Sigmoid colon (tissue), 4 donors: ENCODE results near the gene FCN2.

Experiments
- EP300 ChIP-seq, 4 donors: sonication (generic); formaldehyde crosslinking; IDR thresholded peaks; one replicate each; pipeline ENCODE4 v1.6.1; 2017; ENCODE audit warnings: antibody characterized with exemption in 4 of 4
- POLR2A ChIP-seq, 2 donors: fragments of 450-650 bp; IDR thresholded peaks; one replicate each; pipeline ENCODE4 v1.6.1; 2016; ENCODE audit warnings: antibody characterized with exemption in 2 of 2, mild to moderate bottlenecking in 2 of 2, moderate library complexity in 2 of 2
- POLR2AphosphoS5 ChIP-seq, 4 donors: sonication (generic); formaldehyde crosslinking; IDR thresholded peaks; one replicate each; pipeline ENCODE4 v1.6.1; 2017; ENCODE audit warnings: antibody characterized with exemption in 4 of 4
- TF ChIP-seq, protein P1 (sequence below), 4 experiments: fragments of 450-650 bp in 3 of 4; fragments of 200-600 bp in 1 of 4; IDR thresholded peaks; one replicate each; pipeline ENCODE4 v1.5.1; 2016 to 2019; ENCODE audit warnings: antibody characterized with exemption in 4 of 4, mild to moderate bottlenecking in 3 of 4, moderate library complexity in 2 of 4

DNA sequence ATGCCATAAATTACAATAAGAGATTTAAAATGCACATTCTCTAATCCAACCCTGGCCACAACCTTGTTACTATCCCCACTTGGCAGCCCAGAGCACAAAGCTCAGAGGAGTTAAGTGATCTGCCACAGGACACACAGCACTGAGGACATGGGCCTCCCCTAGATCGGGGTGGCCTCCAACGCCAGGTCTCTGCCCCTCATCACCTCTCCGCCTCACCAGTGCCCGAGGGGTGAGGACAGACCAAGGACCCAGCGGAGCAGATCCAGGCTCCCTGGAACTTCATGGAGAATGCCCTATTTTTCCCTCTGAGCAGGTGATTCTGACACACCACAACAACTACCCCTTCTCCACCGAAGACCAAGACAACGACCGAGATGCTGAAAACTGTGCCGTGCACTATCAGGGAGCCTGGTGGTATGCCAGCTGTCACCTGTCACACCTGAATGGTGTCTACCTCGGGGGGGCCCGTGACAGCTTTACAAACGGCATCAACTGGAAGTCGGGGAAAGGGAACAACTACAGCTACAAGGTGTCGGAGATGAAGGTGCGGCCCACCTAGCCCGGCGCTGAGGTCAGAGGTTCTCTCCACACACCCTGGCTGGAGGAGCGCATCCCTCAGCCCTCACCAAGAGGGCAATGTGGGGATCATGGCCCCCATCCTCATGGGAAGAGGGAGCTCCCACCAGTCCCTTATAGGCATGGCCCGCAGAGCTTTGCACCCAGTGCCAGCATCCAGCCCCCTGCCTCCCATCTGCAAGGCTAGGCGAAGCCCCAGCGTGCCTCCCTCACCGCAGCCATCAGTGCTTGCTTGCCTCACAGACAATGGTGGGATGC lies 12.5 kb upstream of the FCN2 start:
- TF ChIP-seq, protein P1, sequence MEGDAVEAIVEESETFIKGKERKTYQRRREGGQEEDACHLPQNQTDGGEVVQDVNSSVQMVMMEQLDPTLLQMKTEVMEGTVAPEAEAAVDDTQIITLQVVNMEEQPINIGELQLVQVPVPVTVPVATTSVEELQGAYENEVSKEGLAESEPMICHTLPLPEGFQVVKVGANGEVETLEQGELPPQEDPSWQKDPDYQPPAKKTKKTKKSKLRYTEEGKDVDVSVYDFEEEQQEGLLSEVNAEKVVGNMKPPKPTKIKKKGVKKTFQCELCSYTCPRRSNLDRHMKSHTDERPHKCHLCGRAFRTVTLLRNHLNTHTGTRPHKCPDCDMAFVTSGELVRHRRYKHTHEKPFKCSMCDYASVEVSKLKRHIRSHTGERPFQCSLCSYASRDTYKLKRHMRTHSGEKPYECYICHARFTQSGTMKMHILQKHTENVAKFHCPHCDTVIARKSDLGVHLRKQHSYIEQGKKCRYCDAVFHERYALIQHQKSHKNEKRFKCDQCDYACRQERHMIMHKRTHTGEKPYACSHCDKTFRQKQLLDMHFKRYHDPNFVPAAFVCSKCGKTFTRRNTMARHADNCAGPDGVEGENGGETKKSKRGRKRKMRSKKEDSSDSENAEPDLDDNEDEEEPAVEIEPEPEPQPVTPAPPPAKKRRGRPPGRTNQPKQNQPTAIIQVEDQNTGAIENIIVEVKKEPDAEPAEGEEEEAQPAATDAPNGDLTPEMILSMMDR (IDR thresholded peaks at IDR 0.05), result no peak
- TF ChIP-seq POLR2A (IDR thresholded peaks at IDR 0.05) (no peak), EP300 (IDR thresholded peaks at IDR 0.05) (no peak), POLR2AphosphoS5 (IDR thresholded peaks at IDR 0.05) (no peak)
